Sciatic nerve (tissue), 2 donors: ENCODE data around the gene CCSAP. TPM values are rescaled to one million over a fixed set of nuclear protein-coding genes. Genes with fewer than 3 reads are reported as not detected.
"Not testable (repeated sequence)": the region's sequence is repeated elsewhere in the genome, so short reads cannot be mapped to it uniquely, and the experiment has no call there.

Source experiments
- ATAC-seq: fragments of 200-7000 bp; cut with Tn5 transposase; one replicate; pipeline ENCODE4 v1.9.1; 2020; ENCODE audit warnings: mild to moderate bottlenecking, moderate library complexity
- DNase-seq: peaks from one replicate; pipeline ENCODE4 v3.0.0-alpha.2; 2020; ENCODE audit warnings: low spot score
- intact Hi-C: fragments of 100-400 bp; cut with DNase I; formaldehyde crosslinking; loops from one replicate; pipeline ENCODE4 v1.14.2; 2022
- total RNA-seq: library from RNA; stranded (reverse); fragmentation: NEBNext Ultra II Directional; extraction: Animal tissue kit (Norgen Biotek cat#: 25700); gene quantifications from one replicate; pipeline ENCODE4 v1.2.1, GENCODE V29; 2021
- donor health status: DM: no; HTN: no; CAD: no.
- donor health status: DM: no; HTN: no; CAD: no.

CCSAP gene, protein sequence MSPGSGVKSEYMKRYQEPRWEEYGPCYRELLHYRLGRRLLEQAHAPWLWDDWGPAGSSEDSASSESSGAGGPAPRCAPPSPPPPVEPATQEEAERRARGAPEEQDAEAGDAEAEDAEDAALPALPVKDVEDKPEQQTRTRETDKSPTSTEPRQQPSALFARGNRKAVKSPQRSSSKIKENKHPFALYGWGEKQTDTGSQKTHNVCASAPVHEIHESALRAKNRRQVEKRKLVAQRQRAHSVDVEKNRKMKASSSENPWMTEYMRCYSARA
- total RNA-seq, result 9.2 TPM

GRCh38 chr1:229342656-229343569 is at the start of gene CCSAP:
Gene CCSAP, minus strand, starts transcription at chr1:229343047. Its CDS starts 582 bp downstream, at chr1:229342465.
- DNase-seq, result peak; percentile 73
- ATAC-seq, result peak; percentile 72
- intact Hi-C loops, result loop anchor here (10.0 kb wide), 1 partner anchor 78 kb away; no protein-coding TSS in a partner anchor

GRCh38 chr1:229390130-229390529 is 47.3 kb upstream of the CCSAP start:
- ATAC-seq (no peak), DNase-seq (no peak)
- intact Hi-C loops, result no loop called here

DNA sequence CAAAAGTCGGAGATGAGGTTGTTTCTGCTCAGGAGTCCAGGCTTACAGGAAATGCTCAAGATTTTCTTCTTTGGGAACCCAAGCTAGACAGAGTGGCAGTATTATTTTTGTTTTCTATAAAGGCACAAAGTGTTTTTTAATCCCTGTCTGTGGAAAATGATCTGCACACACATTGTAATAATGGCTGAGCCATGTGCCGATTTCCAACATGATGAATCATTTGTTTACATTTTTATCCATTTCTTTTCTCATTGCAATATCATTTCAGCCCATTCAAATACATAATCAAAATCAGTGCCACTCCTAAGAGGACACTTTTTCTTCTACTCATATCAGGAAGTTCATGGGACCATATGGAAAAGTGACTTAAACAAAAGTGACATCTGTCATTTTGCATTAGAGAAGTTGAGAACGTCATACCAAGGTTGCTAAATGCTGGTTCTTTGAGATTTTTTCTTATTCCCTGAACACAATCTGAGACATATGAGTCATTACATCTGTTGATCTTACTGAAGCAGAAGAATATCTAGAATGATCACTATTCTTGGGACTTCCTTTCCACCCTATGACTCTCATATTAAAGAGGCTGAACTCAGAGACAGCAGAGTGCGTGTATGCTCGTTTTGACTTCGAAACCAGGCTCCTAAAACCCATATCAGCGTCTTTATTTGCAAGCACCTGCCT is 46.2 kb upstream of the CCSAP start:
- intact Hi-C loops, result no loop called here
- DNase-seq, result no peak
- no peak for ATAC-seq

- intact Hi-C loops, result no loop called here
- DNase-seq, result no peak
Measured at GRCh38 chr1:229385853-229386456, 43.1 kb upstream of the CCSAP start.

GRCh38 chr1:229384822-229385221 is 42.0 kb upstream of the CCSAP start:
- no peak for DNase-seq
- ATAC-seq, result no peak
- intact Hi-C loops, result no loop called here

More at GRCh38 chr1:229385853-229386456, 43.1 kb upstream of the CCSAP start:
- no peak for ATAC-seq

DNA sequence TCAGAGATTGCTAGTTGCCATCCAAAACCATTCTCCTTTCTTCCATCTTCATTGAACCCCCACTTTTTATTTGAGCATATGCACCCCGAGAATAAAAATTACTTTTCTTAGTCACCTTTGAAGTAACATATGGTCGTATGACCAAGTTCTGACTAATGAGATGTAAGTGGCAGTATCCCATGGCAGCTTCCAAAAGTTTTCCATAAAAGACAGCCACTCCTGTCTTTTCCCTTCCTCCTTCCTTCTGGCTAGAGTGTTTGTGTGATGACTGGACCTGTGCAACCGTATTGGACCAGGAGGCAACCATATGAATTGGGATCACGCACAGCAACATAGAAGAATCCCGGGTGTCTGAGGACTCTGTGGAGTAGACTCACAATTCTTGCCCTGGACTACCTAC is 41.1 kb upstream of the CCSAP start:
- intact Hi-C loops, result loop anchor here (1.0 kb wide), 1 partner anchor 21 kb away; no protein-coding TSS in a partner anchor
- ATAC-seq (no peak), DNase-seq (no peak)

DNA sequence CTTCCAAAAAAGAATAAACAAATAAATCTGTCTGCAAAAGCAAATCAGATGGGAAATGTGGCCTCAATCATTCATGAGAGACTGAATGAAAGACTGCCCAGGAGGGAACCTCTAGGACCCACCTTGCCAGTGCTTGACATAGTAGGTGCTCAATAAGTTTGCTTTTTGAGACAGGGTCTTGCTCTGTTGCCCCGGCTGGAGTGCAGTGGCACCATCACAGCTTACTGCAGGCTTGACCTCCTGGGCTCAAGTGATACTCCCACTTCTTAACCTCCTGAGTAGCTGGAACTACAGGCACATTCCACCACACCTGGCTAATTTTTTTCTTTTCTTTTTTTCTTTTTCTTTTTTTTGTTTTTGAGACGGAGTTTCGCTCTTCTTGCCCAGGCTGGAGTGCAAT is 40.3 kb upstream of the CCSAP start:
- DNase-seq (no peak), ATAC-seq (no peak)
- intact Hi-C loops, result loop anchor here (1.0 kb wide), 1 partner anchor 20 kb away; no protein-coding TSS in a partner anchor

DNA sequence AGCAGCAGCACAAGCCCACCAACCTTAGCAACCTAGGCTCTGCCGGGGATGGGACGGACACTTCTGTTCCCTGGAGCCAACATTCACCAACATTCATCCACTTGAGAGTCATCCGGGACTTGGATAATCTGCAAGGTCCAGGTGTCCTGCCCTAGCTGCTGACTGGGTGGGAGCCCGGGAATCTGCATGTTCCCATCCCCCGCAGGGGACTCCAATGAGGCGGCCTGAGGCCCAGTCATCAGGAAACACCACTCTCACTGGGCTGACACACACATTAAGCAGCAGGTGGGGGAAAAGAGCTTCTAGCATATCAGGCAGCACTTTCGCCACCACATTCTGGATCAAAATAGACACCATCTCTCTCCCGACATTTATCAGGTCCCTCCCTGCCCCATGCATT is 38.4 kb upstream of the CCSAP start:
- DNase-seq, result no peak
- intact Hi-C loops, result no loop called here
- no peak for ATAC-seq

- ATAC-seq, result no peak
- DNase-seq, result no peak
- intact Hi-C loops, result no loop called here
Measured at GRCh38 chr1:229380536-229381160, 37.8 kb upstream of the CCSAP start.

- intact Hi-C loops, result no loop called here
- no peak for ATAC-seq
Measured at GRCh38 chr1:229379846-229380245, 37.0 kb upstream of the CCSAP start.

GRCh38 chr1:229378586-229379367 is 35.9 kb upstream of the CCSAP start:
- DNase-seq, result no peak
- intact Hi-C loops, result no loop called here
- no peak for ATAC-seq

More at GRCh38 chr1:229379846-229380245, 37.0 kb upstream of the CCSAP start:
- DNase-seq, result no peak

- intact Hi-C loops, ATAC-seq, DNase-seq: not testable (repeated sequence)
Measured at GRCh38 chr1:229378035-229378434, 35.2 kb upstream of the CCSAP start.

- intact Hi-C loops, result no loop called here
- DNase-seq, result no peak
- ATAC-seq, result no peak
Measured at GRCh38 chr1:229377429-229377828, 34.6 kb upstream of the CCSAP start.

DNA sequence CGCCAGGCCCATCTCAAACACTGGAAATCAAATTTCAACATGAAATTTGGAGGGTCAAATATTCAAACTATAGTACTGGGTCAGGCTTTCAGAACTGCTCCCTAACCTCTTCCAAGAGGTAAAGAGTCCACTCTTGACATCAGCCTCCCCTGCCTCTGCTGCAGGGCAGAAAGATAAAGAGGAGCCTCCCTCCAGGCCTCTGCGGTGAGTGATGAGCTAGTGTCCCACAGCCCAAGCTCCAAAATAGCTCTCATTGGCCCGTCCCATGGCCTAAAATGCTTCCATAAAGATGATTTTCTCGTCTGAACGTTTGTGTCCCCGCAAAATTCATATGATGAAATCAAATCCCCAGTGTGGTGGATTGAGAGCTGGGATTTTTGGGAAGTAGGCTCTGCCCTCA is 33.7 kb upstream of the CCSAP start:
- intact Hi-C loops, result no loop called here
- ATAC-seq (no peak), DNase-seq (no peak)

- intact Hi-C loops, result no loop called here
- ATAC-seq (no peak), DNase-seq (no peak)
Measured at GRCh38 chr1:229374485-229374884, 31.6 kb upstream of the CCSAP start.

DNA sequence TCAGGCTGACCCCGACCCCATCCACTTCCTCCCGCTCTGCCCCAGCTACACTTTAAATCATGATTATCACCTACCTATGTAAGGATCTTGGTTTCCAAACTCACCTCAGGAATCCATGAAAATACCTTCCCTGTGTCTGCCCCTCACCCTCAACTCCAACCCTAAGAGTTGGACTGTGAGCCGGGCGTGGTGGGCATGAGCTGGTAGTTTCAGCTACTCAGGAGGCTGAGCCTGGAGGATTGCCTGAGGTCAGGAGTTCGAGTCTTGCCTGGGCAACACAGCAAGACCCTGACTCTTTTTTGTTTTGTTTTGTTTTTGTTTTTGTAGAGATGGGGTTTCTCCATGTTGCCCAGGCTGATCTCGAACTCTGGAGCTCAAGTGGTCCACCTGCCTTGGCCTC is 30.5 kb upstream of the CCSAP start:
- DNase-seq (no peak), ATAC-seq (no peak)
- intact Hi-C loops, result no loop called here

GRCh38 chr1:229372251-229372650 is 29.4 kb upstream of the CCSAP start:
- no peak for ATAC-seq
- DNase-seq, result no peak
- intact Hi-C loops, result no loop called here

- intact Hi-C loops, result no loop called here
- no peak for DNase-seq
- no peak for ATAC-seq
Measured at GRCh38 chr1:229371624-229372023, 28.8 kb upstream of the CCSAP start.
